NT2/D1 (cell line): ENCODE measurements around the gene TXLNG.

ENCODE experiments used
- YY1 ChIP-seq: IDR thresholded peaks from 2 replicates; pipeline ENCODE4 v1.6.1; 2011; ENCODE audit not compliant: insufficient read length, insufficient read depth
- ZNF274 ChIP-seq: IDR thresholded peaks from 2 replicates; pipeline ENCODE4 v1.6.1; 2011; ENCODE audit warnings: mild to moderate bottlenecking, low read depth, low read length

- TF ChIP-seq YY1 (no peak), ZNF274 (no peak)
These were observed 46.0 kb downstream of the TXLNG start for GRCh38 chrX:16832301-16832700.
